ENCODE data around the gene ITGA7. TPM values are rescaled to one million over a fixed set of nuclear protein-coding genes. Genes with fewer than 3 reads are reported as not detected.

Gene ITGA7
- total and polyA plus RNA-seq, 2 of the 4 experiments (the other 2 are of a cell fraction), result 3.9 to 15.7 TPM

GRCh38 chr12:55692631-55693322 is 14.9 kb downstream of the ITGA7 start:
- H3K14ac ChIP-seq (replicated peaks; ENCODE audit: low read depth, low read length), result no peak overlapping the region
- H4K20me1 ChIP-seq (ENCODE audit: insufficient read depth, low read length), result no peaks in the 10 kb centered on the region
- no peak overlapping the region for H2BK20ac ChIP-seq (ENCODE audit: low read depth, low read length)
- H3K23ac ChIP-seq (ENCODE audit: low read depth, low read length), result no peak overlapping the region
- TF ChIP-seq ELK1 (IDR thresholded peaks at IDR 0.05; ENCODE audit: borderline replicate concordance, low read depth, low read length) (no peak), USF2 (IDR thresholded peaks at IDR 0.05; ENCODE audit: low read depth, low read length) (no peak), CEBPB (IDR thresholded peaks at IDR 0.05; ENCODE audit: low read depth, low read length) (no peak), BHLHE40 (IDR thresholded peaks at IDR 0.05; ENCODE audit: low read depth, low read length) (no peak), RFX5 (IDR thresholded peaks at IDR 0.05; ENCODE audit: low read depth, low read length) (no peak)
- peaks cover 14% of the 10 kb centered on the region for H3K27me3 ChIP-seq (ENCODE audit: control insufficient read depth, insufficient read depth, low read length)
- no peak overlapping the region for H2BK5ac ChIP-seq (ENCODE audit: low read depth, low read length, poor library complexity, severe bottlenecking)
- no peak overlapping the region for H4K8ac ChIP-seq (ENCODE audit: low read depth in 2 of 2, low read length in 2 of 2)
- H3K4me1 ChIP-seq (ENCODE audit: control insufficient read depth, insufficient read depth, low read length), result no peaks in the 10 kb centered on the region
- H3K18ac ChIP-seq (ENCODE audit: low read depth, low read length), result no peak overlapping the region
- no peaks in the 10 kb centered on the region for H3K36me3 ChIP-seq (ENCODE audit: control insufficient read depth, insufficient read depth, low read length)
- H3K56ac ChIP-seq (ENCODE audit: extremely low read depth, insufficient read depth, low read length), result no peak overlapping the region
- ChIA-PET POLR2A (ENCODE audit: unreplicated experiment) (no interaction called here), CTCF (no interaction called here)
- DNase-seq (no peak), ATAC-seq (ENCODE audit: low read depth) (no peak)
- H3K9ac ChIP-seq (ENCODE audit: low read depth, low read length), result no peak overlapping the region
- intact Hi-C loops (cut with micrococcal nuclease) (no loop called here), dilution Hi-C loops (cut with HindIII; ENCODE audit: low sequenced_read_pairs, unreplicated experiment) (no loop called here), in situ Hi-C loops (cut with MboI; ENCODE audit: low sequenced_read_pairs) (no loop called here)
- no peaks in the 10 kb centered on the region for H3K79me1 ChIP-seq (ENCODE audit: low read depth in 1 of 2, low read length in 2 of 2)
- no peaks in the 10 kb centered on the region for H3K9me3 ChIP-seq (ENCODE audit: control insufficient read depth, insufficient read depth, low read length)
- no peak overlapping the region for H2AK9ac ChIP-seq (replicated peaks; ENCODE audit: low read depth, low read length, poor library complexity)
- WGBS, 2 experiments (ENCODE audit: extremely low coverage in 2 of 2, insufficient read length in 1 of 2), result 94% methylated on average over 3 of the region's 12 CpGs; no CpG with 5 or more reads in 1 of the 2 experiments
- H3K4me2 ChIP-seq (ENCODE audit: low read depth, low read length), result no peak overlapping the region
- H2AK5ac ChIP-seq (ENCODE audit: low read depth, low read length), result no peak overlapping the region
- no peak overlapping the region for H3K4ac ChIP-seq (ENCODE audit: low read depth, low read length)
- BruUV-seq (replicated peaks), result no TSS peak
- no peak overlapping the region for H4K5ac ChIP-seq (ENCODE audit: low read depth, low read length)
- H3K27ac ChIP-seq (ENCODE audit: insufficient read depth, low read length), result no peak overlapping the region
- no peak overlapping the region for H2AFZ ChIP-seq (replicated peaks; ENCODE audit: low read length, poor library complexity)
- no peak overlapping the region for H4K91ac ChIP-seq (ENCODE audit: insufficient read depth, low read depth, low read length)
- H2BK15ac ChIP-seq (ENCODE audit: low read depth, low read length), result no peak overlapping the region
- no peaks in the 10 kb centered on the region for H3K9me1 ChIP-seq (ENCODE audit: insufficient read depth, low read length)
- H2BK120ac ChIP-seq (ENCODE audit: low read depth, low read length), result no peak overlapping the region
- H3K4me3 ChIP-seq (ENCODE audit: insufficient read depth, low read depth, low read length), result no peak overlapping the region

Data from IMR-90 (cell line).